ENCODE measurements around the gene FIGN. TPM values are rescaled to one million over a fixed set of nuclear protein-coding genes. Genes with fewer than 3 reads are reported as not detected.

Gene FIGN
- total and polyA plus RNA-seq, 2 donors, result 1.5 to 6.9 TPM

GRCh38 chr2:163626208-163626607, 109.6 kb downstream of the FIGN start:
- Histone ChIP-seq H3K4me3 (ENCODE audit: low read depth, low read length) (no peak overlapping the region), H3K36me3 (ENCODE audit: insufficient read depth) (no peaks in the 10 kb centered on the region), H3K4me1 (ENCODE audit: insufficient read depth) (no peaks in the 10 kb centered on the region), H3K27ac (ENCODE audit: low read depth) (no peak overlapping the region)
- DNase-seq (ENCODE audit: extremely low spot score), result no peak
- WGBS, result 87% methylated on average over 1 of the region's 1 CpG

GRCh38 chr2:163625632-163626031, 110.2 kb downstream of the FIGN start:
- Histone ChIP-seq H3K4me3 (ENCODE audit: low read depth, low read length) (no peak overlapping the region), H3K4me1 (ENCODE audit: insufficient read depth) (no peaks in the 10 kb centered on the region), H3K27ac (ENCODE audit: low read depth) (no peak overlapping the region), H3K36me3 (ENCODE audit: insufficient read depth) (no peaks in the 10 kb centered on the region)
- WGBS, result 76% methylated on average over 1 of the region's 1 CpG
- no peak for DNase-seq (ENCODE audit: extremely low spot score)

DNA sequence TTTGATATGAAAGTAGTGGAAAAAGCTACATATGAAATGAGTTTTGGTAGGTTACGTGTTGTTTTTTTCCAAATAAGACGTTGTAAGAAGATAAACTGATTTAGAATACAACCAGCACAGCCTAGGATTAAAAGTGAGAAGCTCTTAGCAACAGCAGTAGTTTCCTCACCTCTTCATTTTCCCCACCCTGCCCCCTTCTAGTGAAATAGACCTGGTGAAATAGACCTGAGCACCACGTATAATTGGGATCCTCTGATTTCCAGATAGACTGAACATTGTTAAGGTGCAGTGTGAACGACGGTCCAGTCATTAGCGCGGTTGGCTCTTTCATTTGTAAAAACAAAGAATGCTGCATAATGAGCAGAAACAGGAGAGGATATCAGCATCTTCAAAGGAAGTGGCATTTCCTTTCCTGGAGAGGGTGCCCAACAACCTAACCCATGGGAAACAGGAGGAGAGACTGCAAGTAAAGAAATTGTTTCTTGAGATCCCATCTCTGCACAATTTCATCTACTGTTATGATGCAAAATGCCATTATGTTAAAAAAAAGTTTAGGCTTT, 114.3 kb downstream of the FIGN start:
- no peak overlapping the region for H3K4me3 ChIP-seq (ENCODE audit: low read depth, low read length)
- WGBS, result 75% methylated on average over 7 of the region's 7 CpGs

GRCh38 chr2:163617517-163617916, 118.3 kb downstream of the FIGN start:
- no peak overlapping the region for H3K27ac ChIP-seq (ENCODE audit: low read depth)
- DNase-seq (ENCODE audit: extremely low spot score), result no peak
- H3K36me3 ChIP-seq (ENCODE audit: insufficient read depth), result no peaks in the 10 kb centered on the region
- 90% methylated on average over 2 of the region's 2 CpGs for WGBS
- no peaks in the 10 kb centered on the region for H3K4me1 ChIP-seq (ENCODE audit: insufficient read depth)
- no peak overlapping the region for H3K4me3 ChIP-seq (ENCODE audit: low read depth, low read length)

More for the DNA sequence above, 114.3 kb downstream of the FIGN start:
- H3K27ac ChIP-seq (ENCODE audit: low read depth), result no peak overlapping the region
- H3K36me3 ChIP-seq (ENCODE audit: insufficient read depth), result no peaks in the 10 kb centered on the region
- DNase-seq (ENCODE audit: extremely low spot score), result no peak
- no peaks in the 10 kb centered on the region for H3K4me1 ChIP-seq (ENCODE audit: insufficient read depth)

GRCh38 chr2:163613266-163613731, 122.5 kb downstream of the FIGN start:
- Histone ChIP-seq H3K4me1 (ENCODE audit: insufficient read depth) (no peaks in the 10 kb centered on the region), H3K27ac (ENCODE audit: low read depth) (no peak overlapping the region), H3K36me3 (ENCODE audit: insufficient read depth) (no peaks in the 10 kb centered on the region), H3K4me3 (ENCODE audit: low read depth, low read length) (no peak overlapping the region)
- WGBS, result 91% methylated on average over 3 of the region's 3 CpGs
- DNase-seq (ENCODE audit: extremely low spot score), result no peak

DNA sequence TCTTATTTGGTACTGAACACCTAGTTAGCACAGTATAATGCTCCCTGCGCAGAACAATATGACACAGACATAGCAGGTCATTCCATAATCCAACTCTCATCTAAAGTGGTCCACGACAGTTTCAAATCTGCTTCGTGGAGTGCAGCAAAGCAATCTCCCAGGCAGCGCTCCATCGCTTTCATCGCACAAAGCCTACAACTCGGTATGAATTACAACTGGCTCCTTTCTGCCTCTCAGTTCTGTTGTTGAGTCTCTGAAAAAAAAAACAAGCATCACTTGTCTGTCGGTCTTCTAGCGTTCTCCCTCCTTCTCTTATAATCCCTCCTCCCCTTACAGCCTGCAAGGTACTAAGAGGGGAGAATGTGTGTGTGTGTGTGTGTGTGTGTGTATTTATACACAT, 123.5 kb downstream of the FIGN start:
- no peak for DNase-seq (ENCODE audit: extremely low spot score)
- Histone ChIP-seq H3K27ac (ENCODE audit: low read depth) (no peak overlapping the region), H3K36me3 (ENCODE audit: insufficient read depth) (no peaks in the 10 kb centered on the region), H3K4me1 (ENCODE audit: insufficient read depth) (no peaks in the 10 kb centered on the region), H3K4me3 (ENCODE audit: low read depth, low read length) (no peak overlapping the region)
- WGBS, result 82% methylated on average over 9 of the region's 9 CpGs

GRCh38 chr2:163611557-163611906, 124.3 kb downstream of the FIGN start:
- Histone ChIP-seq H3K27ac (ENCODE audit: low read depth) (no peak overlapping the region), H3K4me3 (ENCODE audit: low read depth, low read length) (no peak overlapping the region), H3K4me1 (ENCODE audit: insufficient read depth) (no peaks in the 10 kb centered on the region), H3K36me3 (ENCODE audit: insufficient read depth) (no peaks in the 10 kb centered on the region)
- no peak for DNase-seq (ENCODE audit: extremely low spot score)
- 92% methylated on average over 8 of the region's 8 CpGs for WGBS

DNA sequence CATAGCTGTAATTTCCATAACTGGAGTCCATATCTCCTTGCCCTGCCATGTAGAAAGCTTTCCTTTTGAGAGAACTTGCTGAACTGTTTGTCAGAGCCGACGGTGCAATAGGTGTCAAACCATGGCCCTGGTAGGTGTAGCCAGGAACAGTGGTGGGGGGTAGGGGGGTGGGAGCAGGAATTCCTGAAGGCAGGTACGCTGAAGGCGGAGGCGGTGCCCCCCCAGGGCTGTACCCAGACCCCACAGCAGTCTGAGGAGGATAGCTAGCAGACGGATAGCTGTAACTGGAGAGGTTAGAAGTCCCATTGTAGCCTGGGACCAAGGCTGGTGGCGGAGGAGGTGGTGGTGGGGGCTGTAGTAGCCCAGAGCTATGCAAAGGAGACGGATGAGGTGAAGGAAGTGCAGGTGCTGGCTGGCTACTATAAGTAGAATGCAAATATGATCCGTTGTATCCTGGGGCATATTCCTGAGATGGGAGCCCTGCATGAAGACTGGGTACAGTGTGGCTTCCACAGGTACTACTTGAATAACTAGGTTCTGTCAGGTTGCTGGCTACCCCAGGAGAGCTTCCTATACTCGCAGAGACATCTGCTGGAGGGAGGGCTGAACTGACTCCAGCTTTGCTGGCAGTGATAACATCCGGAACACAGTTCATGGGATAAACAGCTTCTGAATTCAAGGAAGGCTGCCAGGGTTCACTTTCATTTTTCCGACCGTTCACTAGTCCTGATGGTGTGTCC, 124.8 kb downstream of the FIGN start:
- H3K36me3 ChIP-seq (ENCODE audit: insufficient read depth), result no peaks in the 10 kb centered on the region
- no peaks in the 10 kb centered on the region for H3K4me1 ChIP-seq (ENCODE audit: insufficient read depth)
- no peak overlapping the region for H3K27ac ChIP-seq (ENCODE audit: low read depth)
- DNase-seq (ENCODE audit: extremely low spot score), result no peak
- no peak overlapping the region for H3K4me3 ChIP-seq (ENCODE audit: low read depth, low read length)
- 90% methylated on average over 13 of the region's 13 CpGs for WGBS

DNA sequence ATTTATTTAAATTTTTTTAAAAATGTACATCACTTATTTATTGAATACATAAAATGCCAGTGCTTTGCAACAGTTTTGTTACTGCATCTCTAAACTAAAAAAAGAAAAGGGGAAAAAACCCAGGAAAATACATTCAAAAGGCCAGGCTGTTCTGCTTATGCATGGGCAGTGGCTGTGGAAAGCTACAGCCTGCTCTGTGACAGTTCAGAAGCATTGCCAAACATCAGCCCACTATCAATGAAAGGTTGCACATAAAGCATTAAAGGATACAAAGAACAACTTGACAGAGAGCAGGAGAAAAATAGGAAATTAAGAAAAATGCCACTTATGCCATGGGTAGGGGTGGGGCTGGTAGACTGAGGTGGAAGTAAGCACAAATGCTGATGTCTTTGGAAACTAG, 128.2 kb downstream of the FIGN start:
- DNase-seq (ENCODE audit: extremely low spot score), result no peak
- no peaks in the 10 kb centered on the region for H3K4me1 ChIP-seq (ENCODE audit: insufficient read depth)
- H3K4me3 ChIP-seq (ENCODE audit: low read depth, low read length), result no peak overlapping the region
- no peaks in the 10 kb centered on the region for H3K36me3 ChIP-seq (ENCODE audit: insufficient read depth)
- H3K27ac ChIP-seq (ENCODE audit: low read depth), result no peak overlapping the region

DNA sequence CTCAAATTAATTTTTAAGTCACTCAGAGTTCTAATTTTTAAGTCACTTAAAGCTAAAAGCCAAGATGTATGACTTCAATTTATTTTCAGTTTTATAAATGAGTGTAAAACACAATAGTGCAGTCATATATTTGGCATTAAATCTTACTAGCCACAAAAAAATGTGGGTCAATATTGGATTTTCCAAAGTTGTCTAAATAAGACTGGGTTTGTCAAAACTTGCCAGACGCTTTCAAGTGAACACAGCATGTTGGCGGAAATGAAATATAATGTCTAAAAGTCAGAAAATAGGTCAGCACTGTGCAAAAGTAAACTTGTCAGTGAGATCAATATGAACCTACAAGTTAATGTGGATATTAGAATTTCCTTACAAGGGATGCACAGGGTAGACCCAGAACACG, 128.9 kb downstream of the FIGN start:
- H3K27ac ChIP-seq (ENCODE audit: low read depth), result no peak overlapping the region
- DNase-seq (ENCODE audit: extremely low spot score), result no peak
- WGBS, result 91% methylated on average over 3 of the region's 3 CpGs
- H3K4me3 ChIP-seq (ENCODE audit: low read depth, low read length), result no peak overlapping the region
- H3K36me3 ChIP-seq (ENCODE audit: insufficient read depth), result no peaks in the 10 kb centered on the region
- no peaks in the 10 kb centered on the region for H3K4me1 ChIP-seq (ENCODE audit: insufficient read depth)

DNA sequence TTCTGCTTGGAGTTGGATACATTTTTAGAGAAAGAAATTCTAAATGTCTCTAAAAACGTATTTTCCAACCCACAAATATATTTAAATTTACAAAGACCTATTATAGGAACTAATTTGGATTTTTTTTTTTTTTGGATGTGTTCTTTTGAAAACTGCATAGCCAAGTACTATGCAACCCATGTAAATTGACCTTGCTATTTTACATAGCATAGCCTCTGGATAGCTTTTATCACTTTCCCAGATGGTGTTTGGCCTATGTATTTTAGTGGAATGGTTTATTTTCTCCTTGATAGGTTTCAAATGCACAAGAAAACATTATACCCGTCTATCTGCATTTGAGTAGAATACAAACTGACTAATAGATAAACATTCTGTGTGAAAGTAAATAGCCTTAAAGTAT, 130.0 kb downstream of the FIGN start:
- WGBS, result 68% methylated on average over 2 of the region's 2 CpGs
- no peaks in the 10 kb centered on the region for H3K4me1 ChIP-seq (ENCODE audit: insufficient read depth)

GRCh38 chr2:163604941-163605555, 130.8 kb downstream of the FIGN start:
- 75% methylated on average over 4 of the region's 4 CpGs for WGBS
- Histone ChIP-seq H3K4me1 (ENCODE audit: insufficient read depth) (no peaks in the 10 kb centered on the region), H3K36me3 (ENCODE audit: insufficient read depth) (no peaks in the 10 kb centered on the region), H3K27ac (ENCODE audit: low read depth) (no peak overlapping the region), H3K4me3 (ENCODE audit: low read depth, low read length) (no peak overlapping the region)
- no peak for DNase-seq (ENCODE audit: extremely low spot score)

More for the DNA sequence above, 130.0 kb downstream of the FIGN start:
- no peaks in the 10 kb centered on the region for H3K36me3 ChIP-seq (ENCODE audit: insufficient read depth)
- no peak for DNase-seq (ENCODE audit: extremely low spot score)
- H3K4me3 ChIP-seq (ENCODE audit: low read depth, low read length), result no peak overlapping the region
- H3K27ac ChIP-seq (ENCODE audit: low read depth), result no peak overlapping the region

DNA sequence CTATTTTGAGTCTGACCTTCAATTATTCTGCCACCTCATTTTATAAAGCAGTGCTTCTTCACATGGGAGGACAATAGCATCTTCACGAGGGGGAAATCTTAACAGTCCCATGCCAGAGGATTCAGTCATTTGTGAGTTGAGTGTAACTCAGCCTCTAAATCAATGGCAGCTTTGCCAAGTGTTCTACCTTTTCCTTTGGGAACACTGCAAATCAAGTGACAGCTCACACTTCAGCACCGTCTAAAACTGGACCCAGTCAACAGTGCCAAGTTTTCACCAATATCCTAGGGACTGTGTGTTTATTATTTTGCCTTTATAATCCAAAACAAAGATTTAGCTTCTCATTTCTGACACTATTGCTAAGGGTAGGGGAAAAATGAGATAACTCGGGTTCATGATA, 133.6 kb downstream of the FIGN start:
- WGBS, result 61% methylated on average over 3 of the region's 3 CpGs

DNA sequence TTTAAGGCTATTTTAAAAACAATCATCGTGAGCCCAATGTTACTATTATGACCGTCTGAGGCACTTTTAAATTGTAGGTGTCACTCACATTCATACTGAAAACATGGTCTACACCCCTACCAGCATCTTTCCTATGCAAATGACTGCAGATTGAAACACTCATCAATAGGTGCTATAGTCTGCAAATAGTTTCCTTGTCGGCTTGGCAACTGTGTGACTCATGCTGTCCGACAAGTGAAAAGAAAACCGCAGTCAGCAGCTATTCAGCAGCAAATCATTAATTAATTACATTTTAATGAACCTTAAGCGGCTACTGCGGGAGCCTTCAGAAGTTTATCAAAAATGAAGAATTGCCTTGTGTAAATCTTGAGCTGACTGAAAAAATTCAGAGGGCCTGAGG, 134.4 kb downstream of the FIGN start:
- no peaks in the 10 kb centered on the region for H3K4me1 ChIP-seq (ENCODE audit: insufficient read depth)
- H3K27ac ChIP-seq (ENCODE audit: low read depth), result no peak overlapping the region
- no peak for DNase-seq (ENCODE audit: extremely low spot score)
- H3K36me3 ChIP-seq (ENCODE audit: insufficient read depth), result no peaks in the 10 kb centered on the region
- WGBS, result 80% methylated on average over 7 of the region's 7 CpGs
- H3K4me3 ChIP-seq (ENCODE audit: low read depth, low read length), result no peak overlapping the region

More for the DNA sequence above, 133.6 kb downstream of the FIGN start:
- no peak for DNase-seq (ENCODE audit: extremely low spot score)
- no peaks in the 10 kb centered on the region for H3K36me3 ChIP-seq (ENCODE audit: insufficient read depth)
- no peak overlapping the region for H3K4me3 ChIP-seq (ENCODE audit: low read depth, low read length)
- H3K4me1 ChIP-seq (ENCODE audit: insufficient read depth), result no peaks in the 10 kb centered on the region
- no peak overlapping the region for H3K27ac ChIP-seq (ENCODE audit: low read depth)
